Anterior cingulate cortex (tissue), 58 donors: ENCODE measurements around the gene TACR1.
A peak's percentile ranks its signal among the peaks of the same experiment; 100 is the strongest.

Experiments used
- DNase-seq, 58 donors: peaks; one replicate each; lab custom pipeline; 2025; lab: John Stamatoyannopoulos, UW

TACR1 gene

GRCh38 chr2:75025633-75026380 lies 173.5 kb downstream of the TACR1 start:
- DNase-seq: no peak

- no peak for DNase-seq
These were observed 174.1 kb downstream of the TACR1 start for GRCh38 chr2:75025216-75025615.

GRCh38 chr2:75023666-75024455 lies 175.5 kb downstream of the TACR1 start:
- no peak for DNase-seq

- DNase-seq: no peak
These were observed 176.8 kb downstream of the TACR1 start for GRCh38 chr2:75022516-75022915.

- no peak for DNase-seq
These were observed 177.6 kb downstream of the TACR1 start for GRCh38 chr2:75021672-75022071.

- no peak for DNase-seq
These were observed 178.8 kb downstream of the TACR1 start for GRCh38 chr2:75020476-75020875.

GRCh38 chr2:75019790-75020189 lies 179.5 kb downstream of the TACR1 start:
- DNase-seq: no peak

GRCh38 chr2:75018162-75018561 lies 181.2 kb downstream of the TACR1 start:
- DNase-seq: no peak

GRCh38 chr2:75012080-75012479 lies 187.2 kb downstream of the TACR1 start:
- no peak for DNase-seq

GRCh38 chr2:75010571-75010970 lies 188.7 kb downstream of the TACR1 start:
- no peak for DNase-seq

GRCh38 chr2:75007819-75008218 lies 191.5 kb downstream of the TACR1 start:
- DNase-seq: peak in 29 of 58 donors; percentile 2 to 60 (median 18)

- DNase-seq: no peak
These were observed 192.3 kb downstream of the TACR1 start for GRCh38 chr2:75007061-75007460.

GRCh38 chr2:75006041-75006440 lies 193.3 kb downstream of the TACR1 start:
- no peak for DNase-seq

- no peak for DNase-seq
These were observed 195.5 kb downstream of the TACR1 start for GRCh38 chr2:75003773-75004172.

- DNase-seq: no peak
These were observed 196.0 kb downstream of the TACR1 start for GRCh38 chr2:75003276-75003675.

- no peak for DNase-seq
These were observed 197.3 kb downstream of the TACR1 start for GRCh38 chr2:75002007-75002406.

- DNase-seq: no peak
These were observed 199.9 kb downstream of the TACR1 start for GRCh38 chr2:74999468-74999867.
